Epithelial cell of esophagus (primary cell): Measurements from ENCODE around the gene MFSD12.

Experiments used
- DNase-seq: peaks from one replicate; pipeline ENCODE4 v3.0.0; 2010; ENCODE audit warnings: low read depth
- H3K4me3 ChIP-seq: 2 replicates; pipeline ENCODE4 v1.5.1; 2011; ENCODE audit warnings: mild to moderate bottlenecking, low read length, control low read depth
- TF ChIP-seq, protein P1 (sequence below): IDR thresholded peaks from 2 replicates; pipeline ENCODE4 v1.5.1; 2011; ENCODE audit warnings: low read depth, mild to moderate bottlenecking, low read length, control low read depth, inconsistent platforms; ENCODE audit not compliant: insufficient read depth; ENCODE audit errors: missing control alignments

The MFSD12 gene

DNA sequence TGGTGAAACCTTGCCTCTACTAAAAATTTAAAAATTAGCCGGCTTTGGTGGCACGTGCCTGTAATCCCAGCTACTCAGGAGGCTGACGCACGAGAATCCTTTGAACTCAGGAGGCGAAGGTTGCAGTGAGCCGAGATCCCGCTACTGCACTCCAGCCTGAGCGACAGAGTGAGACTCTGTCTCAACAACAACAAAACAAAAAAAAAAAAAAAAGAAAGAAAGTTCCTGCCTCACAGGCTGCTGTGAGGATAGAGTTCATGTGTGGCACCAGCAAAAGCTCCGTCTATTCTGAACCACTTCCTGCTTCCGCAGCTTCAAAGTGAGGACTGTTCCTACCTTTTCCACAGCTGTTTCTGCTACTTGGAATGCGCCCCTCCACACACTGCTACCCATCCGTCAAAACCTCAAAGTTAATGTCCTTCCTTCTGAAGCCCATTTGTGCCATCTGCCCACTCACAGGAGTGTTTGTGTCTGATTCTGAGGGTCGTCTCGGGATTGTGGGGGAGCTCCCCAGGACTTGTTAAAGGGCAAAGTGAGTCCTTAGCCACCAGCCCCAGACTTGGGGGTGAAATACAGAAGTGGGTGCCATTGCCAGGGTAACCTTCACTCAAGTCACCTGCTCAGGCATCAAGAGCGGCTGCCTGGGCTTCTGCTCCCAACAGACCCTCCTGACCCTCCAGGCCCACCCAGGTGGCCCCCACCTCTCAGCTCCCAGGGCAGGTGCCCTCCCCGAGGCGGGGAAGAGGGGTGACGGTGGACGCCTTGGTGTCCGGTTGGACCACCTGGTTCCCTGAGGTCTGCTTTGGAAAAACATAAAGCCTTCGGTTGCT lies 2.9 kb downstream of the MFSD12 start:
- TF ChIP-seq, protein P1, sequence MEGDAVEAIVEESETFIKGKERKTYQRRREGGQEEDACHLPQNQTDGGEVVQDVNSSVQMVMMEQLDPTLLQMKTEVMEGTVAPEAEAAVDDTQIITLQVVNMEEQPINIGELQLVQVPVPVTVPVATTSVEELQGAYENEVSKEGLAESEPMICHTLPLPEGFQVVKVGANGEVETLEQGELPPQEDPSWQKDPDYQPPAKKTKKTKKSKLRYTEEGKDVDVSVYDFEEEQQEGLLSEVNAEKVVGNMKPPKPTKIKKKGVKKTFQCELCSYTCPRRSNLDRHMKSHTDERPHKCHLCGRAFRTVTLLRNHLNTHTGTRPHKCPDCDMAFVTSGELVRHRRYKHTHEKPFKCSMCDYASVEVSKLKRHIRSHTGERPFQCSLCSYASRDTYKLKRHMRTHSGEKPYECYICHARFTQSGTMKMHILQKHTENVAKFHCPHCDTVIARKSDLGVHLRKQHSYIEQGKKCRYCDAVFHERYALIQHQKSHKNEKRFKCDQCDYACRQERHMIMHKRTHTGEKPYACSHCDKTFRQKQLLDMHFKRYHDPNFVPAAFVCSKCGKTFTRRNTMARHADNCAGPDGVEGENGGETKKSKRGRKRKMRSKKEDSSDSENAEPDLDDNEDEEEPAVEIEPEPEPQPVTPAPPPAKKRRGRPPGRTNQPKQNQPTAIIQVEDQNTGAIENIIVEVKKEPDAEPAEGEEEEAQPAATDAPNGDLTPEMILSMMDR, result no peak
- H3K4me3 ChIP-seq, result no peak overlapping the region
- DNase-seq, result no peak

DNA sequence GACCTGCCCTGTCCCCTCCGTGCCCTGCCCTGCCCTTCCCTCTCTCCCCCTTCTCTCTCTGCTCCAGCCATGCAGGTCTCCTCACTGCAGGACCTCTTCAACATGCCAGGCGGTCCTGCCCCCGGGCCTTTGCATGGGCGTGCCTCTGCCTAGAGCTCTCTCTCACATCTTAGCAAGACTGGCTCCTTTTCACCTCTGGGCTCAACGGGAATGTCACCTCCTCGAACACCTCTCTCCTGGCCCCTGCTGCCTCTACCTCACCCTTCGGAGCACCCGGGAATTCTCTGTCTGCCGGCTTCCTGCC lies 5.6 kb downstream of the MFSD12 start:
- H3K4me3 ChIP-seq, result no peak overlapping the region
- no peak for DNase-seq
- TF ChIP-seq, protein P1, result no peak

DNA sequence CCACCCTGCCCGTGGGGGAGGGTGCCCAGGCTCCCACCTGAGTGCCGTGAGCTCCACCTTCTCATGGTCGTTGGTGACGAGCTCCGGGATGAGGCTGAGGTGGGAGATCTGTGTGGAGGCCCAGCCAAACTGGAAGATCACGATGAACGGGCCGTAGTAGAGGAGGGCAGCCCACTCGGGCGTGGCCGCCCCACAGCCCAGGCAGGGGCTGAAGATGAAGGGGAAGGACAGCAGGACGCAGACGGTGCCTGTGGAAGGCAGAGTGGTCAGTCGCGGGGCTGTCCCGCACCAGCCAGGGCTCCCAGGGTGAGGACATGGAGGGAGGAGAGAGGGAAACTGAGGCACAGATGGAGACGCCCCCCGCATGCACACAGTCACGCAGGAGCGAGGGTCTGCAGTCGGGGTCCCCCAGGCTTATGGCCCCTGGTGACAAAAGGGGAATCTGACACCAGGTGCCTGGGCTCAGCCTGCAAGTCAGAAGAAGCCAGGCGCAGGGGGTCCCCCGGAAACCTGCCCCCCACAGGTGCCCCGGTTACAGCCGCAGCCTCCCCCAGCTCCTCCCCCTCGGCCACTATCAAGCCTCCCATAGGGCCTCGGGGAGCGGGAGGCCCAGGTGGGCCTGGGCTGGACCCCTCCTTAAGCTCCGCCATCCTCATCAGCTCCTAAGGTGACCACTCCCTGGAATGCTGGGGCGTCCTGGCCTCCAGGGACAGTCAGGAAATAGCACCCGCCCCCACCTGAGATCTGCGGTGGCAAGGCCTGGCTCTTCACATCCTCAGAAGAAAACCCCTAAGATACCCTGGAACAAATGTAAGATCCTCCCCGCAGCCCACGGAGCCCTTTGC lies 6.2 kb downstream of the MFSD12 start:
- DNase-seq, result no peak
- H3K4me3 ChIP-seq, result no peak overlapping the region
- TF ChIP-seq, protein P1, result no peak

DNA sequence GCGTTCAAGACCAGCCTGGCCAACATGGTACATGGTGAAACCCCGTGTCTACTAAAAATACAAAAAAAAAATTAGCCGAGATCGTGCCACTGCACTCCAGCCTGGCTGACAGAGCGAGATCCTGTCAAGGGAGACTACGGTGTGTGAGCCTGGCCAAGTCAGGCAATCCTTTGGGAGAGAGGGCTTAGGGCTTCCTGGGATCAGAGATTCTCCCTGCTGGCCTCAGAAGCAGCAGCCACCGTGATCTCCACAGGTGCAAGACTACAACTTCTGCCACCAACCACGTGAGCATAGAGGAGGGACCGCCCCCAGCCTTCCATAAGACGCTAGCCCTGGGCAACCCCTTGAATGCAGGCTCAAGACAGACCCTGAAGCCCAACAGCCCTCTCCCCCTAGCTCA lies 7.6 kb downstream of the MFSD12 start:
- DNase-seq, result no peak
- no peak overlapping the region for H3K4me3 ChIP-seq
- TF ChIP-seq, protein P1, result no peak

DNA sequence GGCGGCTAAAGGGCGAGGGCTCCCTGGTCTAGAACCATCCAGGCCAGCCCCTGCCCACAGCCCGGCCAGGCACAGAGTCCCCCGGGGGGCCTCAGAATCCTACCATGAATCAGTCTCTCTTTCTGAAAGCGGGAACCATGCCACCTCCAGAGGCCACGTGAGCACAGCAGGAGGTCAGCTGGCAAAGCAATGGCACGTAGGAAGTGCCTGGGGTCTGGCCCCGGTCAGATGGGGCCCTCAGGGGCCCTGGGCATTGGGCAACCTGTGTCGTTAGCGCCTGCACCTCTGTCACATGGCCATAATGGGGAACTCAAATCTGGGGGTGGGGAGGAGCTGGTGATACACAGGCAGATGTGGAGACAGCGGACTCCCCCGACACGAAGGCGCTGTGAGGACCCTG lies 8.8 kb downstream of the MFSD12 start:
- H3K4me3 ChIP-seq, result no peak overlapping the region
- TF ChIP-seq, protein P1, result no peak

DNA sequence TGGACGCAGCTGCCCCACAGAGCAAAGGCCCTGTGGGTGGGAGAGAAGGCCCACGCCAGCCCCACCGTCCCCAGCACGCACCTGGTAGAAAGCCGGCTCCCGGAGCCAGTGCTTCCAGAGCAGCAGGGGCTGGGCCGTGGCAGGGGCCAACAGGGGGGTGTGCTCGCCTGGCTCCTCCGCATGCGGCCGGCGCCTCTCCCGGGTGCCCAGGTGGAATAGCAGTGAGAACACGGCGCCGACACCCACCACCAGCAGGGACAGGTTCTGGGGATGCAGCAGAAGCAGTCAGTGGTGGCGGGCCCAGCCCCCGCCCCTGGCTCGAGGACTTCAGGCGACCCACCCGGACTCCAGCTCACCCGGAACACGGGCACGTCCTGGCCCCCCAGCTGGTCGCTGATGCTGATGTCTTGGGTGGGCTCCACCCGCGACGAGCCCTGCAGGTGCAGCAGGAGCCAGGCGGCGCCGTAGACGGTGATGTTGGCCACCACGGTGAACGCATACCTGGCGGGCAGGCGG lies 9.6 kb downstream of the MFSD12 start:
- no peak overlapping the region for H3K4me3 ChIP-seq
- TF ChIP-seq, protein P1, result no peak
- no peak for DNase-seq

More for the DNA sequence above, 8.8 kb downstream of the MFSD12 start:
- no peak for DNase-seq
